H1 (cell line): Measurements from ENCODE around the gene PHF8. TPM values are rescaled to one million over a fixed set of nuclear protein-coding genes. Genes with fewer than 3 reads are reported as not detected.

Experiments
- CBX5 ChIP-seq: fragments of 300-800, 300-1000 bp; sonication (generic); IDR thresholded peaks from 2 replicates; pipeline ENCODE4 v1.7.1; 2016; ENCODE audit warnings: antibody characterized with exemption, low read length, low read depth
- JUND ChIP-seq: IDR thresholded peaks from 2 replicates; pipeline ENCODE4 v1.6.1; 2011; ENCODE audit warnings: mild to moderate bottlenecking, improper control_type of control experiment, low read length
- SUZ12 ChIP-seq: fragments of 200-600 bp; sonication (generic); IDR thresholded peaks from 2 replicates; pipeline ENCODE4 v1.6.1; 2012; ENCODE audit warnings: mild to moderate bottlenecking, inconsistent platforms, low read length, moderate library complexity, mixed read lengths
- TAF1 ChIP-seq: IDR thresholded peaks from 2 replicates; pipeline ENCODE4 v1.6.1; 2011; ENCODE audit warnings: mild to moderate bottlenecking, low read depth, low read length
- TBP ChIP-seq: IDR thresholded peaks from 2 replicates; pipeline ENCODE4 v1.6.1; 2011; ENCODE audit warnings: low read depth, low read length, improper control_type of control experiment
- polyA plus RNA-seq, 7 experiments: library from polyadenylated mRNA; depleted of rRNA in 3 of 7; stranded (reverse) in 5 of 7; unstranded in 2 of 7; fragments of >200 nt in 5 of 7; fragments of 200-250 nt in 2 of 7; gene quantifications; 1 replicate in 5 of 7; 2 replicates in 1 of 7; 4 replicates in 1 of 7; pipeline versions ENCODE4 v1.2.1 to v1.2.3, GENCODE V29; 2011 to 2013; ENCODE audit warnings: missing spikeins in 2 of 7, mixed read lengths in 2 of 7
- total RNA-seq: library from RNA; stranded (reverse); fragmentation: NEBNext Ultra II Directional; extraction: Animal tissue kit (Norgen Biotek cat#: 25700); gene quantifications from 2 replicates; pipeline ENCODE4 v1.2.1, GENCODE V29; 2021

Gene PHF8
- total and polyA plus RNA-seq, 2 of the 8 experiments (the other 6 are each of a cell fraction or from before 2014, with no cell fraction given) = 14.6 to 27.6 TPM

GRCh38 chrX:53997724-53998123 lies 46.5 kb downstream of the PHF8 start (continued):
- TF ChIP-seq SUZ12 (no peak), JUND (no peak), TBP (no peak), TAF1 (no peak), CBX5 (no peak)
